C4-2B (cell line): ENCODE data around the gene MLLT10.

Source experiments
- H3K27ac ChIP-seq: fragments of 450-650 bp; 2 replicates; pipeline ENCODE4 v1.5.1; 2017
- CTCF ChIP-seq: fragments of 450-650 bp; conservative IDR thresholded peaks from 2 replicates; pipeline ENCODE4 v1.5.1; 2017; ENCODE audit warnings: mild to moderate bottlenecking
- ZFX ChIP-seq: fragments of 450-650 bp; IDR thresholded peaks from 2 replicates; pipeline ENCODE4 v1.6.1; 2017

The MLLT10 gene

GRCh38 chr10:21769041-21769440, 235.0 kb downstream of the MLLT10 start:
- TF ChIP-seq CTCF: no peak
- no peak for TF ChIP-seq ZFX
- H3K27ac ChIP-seq: no peak overlapping the region

- TF ChIP-seq ZFX: no peak
- no peak for TF ChIP-seq CTCF
- no peak overlapping the region for H3K27ac ChIP-seq
These were observed 237.2 kb downstream of the MLLT10 start for GRCh38 chr10:21771219-21771618.

GRCh38 chr10:21776883-21777282, 242.9 kb downstream of the MLLT10 start:
- H3K27ac ChIP-seq: no peak overlapping the region
- TF ChIP-seq ZFX: no peak
- TF ChIP-seq CTCF: no peak

- H3K27ac ChIP-seq: no peak overlapping the region
- TF ChIP-seq CTCF (no peak), ZFX (no peak)
These were observed 257.2 kb downstream of the MLLT10 start for GRCh38 chr10:21791276-21791675.
